CD14-positive monocyte (primary cell): ENCODE measurements around the gene SBK2. TPM values are rescaled to one million over a fixed set of nuclear protein-coding genes. Genes with fewer than 3 reads are reported as not detected.
A peak's percentile ranks its signal among the peaks of the same experiment; 100 is the strongest.

ENCODE experiments used
- DNase-seq, 3 donors: peaks; one replicate each; pipeline ENCODE4 v3.0.0-alpha.2; 2011 to 2022
- H2AFZ ChIP-seq: 2 replicates; pipeline ENCODE4 v1.6.0; 2012; ENCODE audit warnings: mild to moderate bottlenecking, low read depth, low read length, inconsistent platforms; ENCODE audit not compliant: insufficient read depth, poor library complexity, severe bottlenecking
- H3K27ac ChIP-seq, 2 donors: 1 replicate in 1 of 2; 2 replicates in 1 of 2; pipeline ENCODE4 v1.5.1; 2012 to 2013; ENCODE audit warnings: low read length in 2 of 2, control low read depth in 1 of 2, inconsistent platforms in 1 of 2, low read depth in 1 of 2, mild to moderate bottlenecking in 1 of 2
- H3K27me3 ChIP-seq, 2 donors: one replicate each; pipeline versions ENCODE4 v1.6.0 to v1.6.1; 2011 to 2013; ENCODE audit warnings: low read length in 2 of 2; ENCODE audit not compliant: control insufficient read depth in 2 of 2, insufficient read depth in 2 of 2
- H3K36me3 ChIP-seq, 2 donors: replicated peaks in 1 of 2; 1 replicate in 1 of 2; 2 replicates in 1 of 2; pipeline versions ENCODE4 v1.5.1 to v1.6.1; 2012 to 2013; ENCODE audit warnings: low read length in 2 of 2, control low read depth in 1 of 2, inconsistent platforms in 1 of 2, mild to moderate bottlenecking in 1 of 2; ENCODE audit not compliant: insufficient read depth in 2 of 2, control insufficient read depth in 1 of 2
- H3K4me1 ChIP-seq, 2 donors: 1 replicate in 1 of 2; 2 replicates in 1 of 2; pipeline versions ENCODE4 v1.5.1 to v1.6.1; 2012 to 2013; ENCODE audit warnings: low read length in 2 of 2, control low read depth in 1 of 2, inconsistent platforms in 1 of 2, mild to moderate bottlenecking in 1 of 2, moderate library complexity in 1 of 2; ENCODE audit not compliant: insufficient read depth in 2 of 2, control insufficient read depth in 1 of 2
- H3K4me2 ChIP-seq: replicated peaks from 2 replicates; pipeline ENCODE3; 2012; ENCODE audit warnings: low read length, moderate library complexity, mild to moderate bottlenecking; ENCODE audit not compliant: poor library complexity, severe bottlenecking; ENCODE audit errors: extremely low read depth
- H3K4me3 ChIP-seq, 3 experiments: fragments of 200-600 bp in 1 of 3; sonication (generic) in 1 of 3; replicated peaks in 1 of 3; 1 replicate in 2 of 3; 2 replicates in 1 of 3; pipeline ENCODE4 v1.5.1; 2011 to 2013; ENCODE audit warnings: low read length in 3 of 3, mild to moderate bottlenecking in 3 of 3, control low read depth in 2 of 3, low read depth in 2 of 3, inconsistent platforms in 1 of 3, moderate library complexity in 1 of 3
- H3K79me2 ChIP-seq: 2 replicates; pipeline ENCODE4 v1.6.0; 2012; ENCODE audit warnings: mild to moderate bottlenecking, control low read depth, inconsistent platforms, low read length, moderate library complexity; ENCODE audit not compliant: insufficient read depth
- H3K9ac ChIP-seq: 2 replicates; pipeline ENCODE4 v1.6.0; 2017; ENCODE audit warnings: low read length, mild to moderate bottlenecking; ENCODE audit not compliant: insufficient read depth, poor library complexity, severe bottlenecking
- H3K9me3 ChIP-seq, 2 donors: replicated peaks in 1 of 2; 1 replicate in 1 of 2; 2 replicates in 1 of 2; pipeline versions ENCODE4 v1.5.1 to v1.6.1; 2012 to 2013; ENCODE audit warnings: low read length in 2 of 2, control low read depth in 1 of 2; ENCODE audit not compliant: control insufficient read depth in 1 of 2, insufficient read depth in 1 of 2
- H4K20me1 ChIP-seq: 2 replicates; pipeline ENCODE4 v1.6.0; 2012; ENCODE audit warnings: mild to moderate bottlenecking, low read length, control low read depth, moderate library complexity; ENCODE audit not compliant: insufficient read depth
- H3K27ac Mint-ChIP-seq, 7 donors: one replicate each; pipeline ENCODE4 v1.8.0; 2020; ENCODE audit warnings: mild to moderate bottlenecking in 7 of 7, mixed read lengths in 7 of 7, moderate library complexity in 6 of 7, inconsistent platforms in 2 of 7
- H3K27me3 Mint-ChIP-seq, 3 donors: one replicate each; pipeline ENCODE4 v1.8.0; 2021 to 2022; ENCODE audit warnings: low read depth in 3 of 3, mild to moderate bottlenecking in 3 of 3, mixed read lengths in 3 of 3, moderate library complexity in 3 of 3, inconsistent platforms in 1 of 3
- H3K36me3 Mint-ChIP-seq, 2 donors: one replicate each; pipeline ENCODE4 v1.8.0; 2020; ENCODE audit warnings: mixed read lengths in 2 of 2, inconsistent platforms in 1 of 2, mild to moderate bottlenecking in 1 of 2
- H3K4me1 Mint-ChIP-seq: one replicate; pipeline ENCODE4 v1.8.0; 2020; ENCODE audit warnings: mild to moderate bottlenecking, mixed read lengths
- H3K4me3 Mint-ChIP-seq, 2 donors: one replicate each; pipeline ENCODE4 v1.8.0; 2020; ENCODE audit warnings: mild to moderate bottlenecking in 2 of 2, mixed read lengths in 2 of 2, moderate library complexity in 1 of 2
- H3K9me3 Mint-ChIP-seq, 7 donors: one replicate each; pipeline ENCODE4 v1.8.0; 2020 to 2022; ENCODE audit warnings: mixed read lengths in 7 of 7, mild to moderate bottlenecking in 6 of 7, moderate library complexity in 6 of 7, inconsistent platforms in 2 of 7
- CTCF ChIP-seq: fragments of 200-600 bp; IDR thresholded peaks from one replicate; pipeline ENCODE4 v1.8.0; 2022; ENCODE audit warnings: antibody characterized with exemption, mild to moderate bottlenecking
- WGBS: methylation state at CpG from one replicate; pipeline ENCODE4 v1.1.5; 2013; ENCODE audit warnings: missing lambda C conversion rate; ENCODE audit not compliant: insufficient coverage; 5-methylcytosine and 5-hydroxymethylcytosine counted together
- intact Hi-C, 2 donors: fragments of 100-400 bp; cut with micrococcal nuclease; formaldehyde crosslinking; loops; one replicate each; pipeline versions ENCODE4 v1.15.0 to v1.15.1; 2023
- polyA plus RNA-seq, 3 donors: library from polyadenylated mRNA; depleted of rRNA in 1 of 3; unstranded in 2 of 3; stranded (reverse) in 1 of 3; fragments of 300-500 nt in 2 of 3; fragments of >200 nt in 1 of 3; fragmentation: Illumina TruSeq in 2 of 3; gene quantifications; 1 replicate in 2 of 3; 2 replicates in 1 of 3; pipeline ENCODE4 v1.2.3, GENCODE V29; 2012 to 2021

Gene SBK2
- polyA plus RNA-seq, 3 donors = not detected

GRCh38 chr19:55516878-55517620 lies 19.9 kb downstream of the SBK2 start:
- no peaks in the 10 kb centered on the region for H3K79me2 ChIP-seq
- peak overlapping the region; percentile 77 for H3K4me2 ChIP-seq
- no peaks in the 10 kb centered on the region for H4K20me1 ChIP-seq
- peak; percentile 67 for TF ChIP-seq CTCF
- intact Hi-C loops = loop anchor here (2.0 to 5.0 kb wide), 3 partner anchors 90 to 115 kb away; partner anchors contain the start of gene ZNF865 (in 1 of the 2)
- H3K36me3 ChIP-seq = no peaks in the 10 kb centered on the region
- H2AFZ ChIP-seq = peak overlapping the region; percentile 92
- peak overlapping the region; percentile 68 to 94 (median 91) for H3K27ac Mint-ChIP-seq
- H3K4me3 Mint-ChIP-seq = peak overlapping the region; percentile 72 to 85
- peak overlapping the region; percentile 47 for H3K9ac ChIP-seq
- H3K36me3 Mint-ChIP-seq = no peaks in the 10 kb centered on the region
- H3K27me3 ChIP-seq = no peaks in the 10 kb centered on the region
- H3K4me3 ChIP-seq = peak overlapping the region; percentile 37 to 70 (median 39)
- no peaks in the 10 kb centered on the region for H3K9me3 Mint-ChIP-seq
- H3K27me3 Mint-ChIP-seq = peaks cover 3 to 11% (median 6%) of the 10 kb centered on the region in 3 donors
- WGBS = 10% methylated on average over 55 of the region's 61 CpGs
- peaks cover 3% of the 10 kb centered on the region for H3K4me1 Mint-ChIP-seq
- peaks cover 4 to 11% of the 10 kb centered on the region in 2 donors for H3K4me1 ChIP-seq
- peak; percentile 92 to 94 (median 94) for DNase-seq
- peak overlapping the region in 1 of 2 donors; percentile 61 for H3K27ac ChIP-seq
- no peaks in the 10 kb centered on the region for H3K9me3 ChIP-seq

- Histone ChIP-seq H3K9ac (no peak overlapping the region), H3K4me3 (no peak overlapping the region), H3K27me3 (peaks cover 0 to 3% of the 10 kb centered on the region in 2 donors), H3K9me3 (no peaks in the 10 kb centered on the region), H2AFZ (no peak overlapping the region), H3K79me2 (no peaks in the 10 kb centered on the region), H3K36me3 (no peaks in the 10 kb centered on the region), H3K4me1 (peaks cover 5 to 11% of the 10 kb centered on the region in 2 donors), H3K4me2 (no peak overlapping the region), H3K27ac (no peak overlapping the region), H4K20me1 (no peaks in the 10 kb centered on the region)
- Mint-ChIP-seq H3K9me3 (peaks cover 0 to 6% (median 0%) of the 10 kb centered on the region in 7 donors), H3K27ac (no peak overlapping the region), H3K4me3 (no peak overlapping the region), H3K4me1 (peaks cover 8% of the 10 kb centered on the region), H3K27me3 (peaks cover 6 to 21% (median 16%) of the 10 kb centered on the region in 3 donors), H3K36me3 (no peaks in the 10 kb centered on the region)
- intact Hi-C loops = no loop called here
- 75% methylated on average over 5 of the region's 10 CpGs for WGBS
- no peak for TF ChIP-seq CTCF
- DNase-seq = no peak
Observed at GRCh38 chr19:55508120-55508519, 28.8 kb downstream of the SBK2 start.
